Left lung (tissue), 10 donors: ENCODE results near the gene RFX7. TPM values are rescaled to one million over a fixed set of nuclear protein-coding genes. Genes with fewer than 3 reads are reported as not detected.
A peak's percentile ranks its signal among the peaks of the same experiment; 100 is the strongest.

ENCODE experiments used
- ATAC-seq: fragments of 200-7000 bp; cut with Tn5 transposase; one replicate; pipeline ENCODE4 v1.9.1; 2020; ENCODE audit warnings: moderate library complexity
- DNase-seq, 4 donors: peaks; one replicate each; pipeline ENCODE4 v3.0.0-alpha.2; 2013 to 2020
- H3K27ac ChIP-seq, 2 donors: fragments of 200-600 bp; sonication (generic) in 1 of 2; one replicate each; pipeline versions ENCODE4 v1.5.0 to v1.8.0; 2020 to 2021
- H3K27me3 ChIP-seq, 2 donors: fragments of 200-600 bp; sonication (generic) in 1 of 2; one replicate each; pipeline versions ENCODE4 v1.5.0 to v1.8.0; 2020 to 2021
- H3K36me3 ChIP-seq, 2 donors: fragments of 200-600 bp; sonication (generic) in 1 of 2; one replicate each; pipeline versions ENCODE4 v1.5.0 to v1.8.0; 2020 to 2021
- H3K4me1 ChIP-seq, 2 donors: fragments of 200-600 bp; one replicate each; pipeline ENCODE4 v1.8.0; 2021
- H3K4me3 ChIP-seq, 2 donors: fragments of 200-600 bp; sonication (generic) in 1 of 2; one replicate each; pipeline versions ENCODE4 v1.5.0 to v1.8.0; 2020 to 2021; ENCODE audit warnings: mild to moderate bottlenecking in 1 of 2
- H3K9me3 ChIP-seq, 2 donors: fragments of 200-600 bp; sonication (generic) in 1 of 2; one replicate each; pipeline versions ENCODE4 v1.5.0 to v1.8.0; 2020 to 2021
- intact Hi-C, 2 donors: fragments of 100-400 bp; cut with DNase I; formaldehyde crosslinking; loops; one replicate each; pipeline versions ENCODE4 v1.11.2 to v1.14.2; 2022
- polyA plus RNA-seq, 6 donors: library from polyadenylated mRNA; unstranded; fragments of 120-200 nt; gene quantifications; one replicate each; pipeline ENCODE4 v1.2.1, GENCODE V29; 2013; ENCODE audit not compliant: insufficient read length in 6 of 6
- total RNA-seq, 2 donors: library from RNA; stranded (reverse); fragmentation: NEBNext Ultra II Directional; extraction: Animal tissue kit (Norgen Biotek cat#: 25700); gene quantifications; one replicate each; pipeline ENCODE4 v1.2.1, GENCODE V29; 2021
- TF ChIP-seq, protein P1 (sequence below), 2 donors: fragments of 200-600 bp; sonication (generic) in 1 of 2; IDR thresholded peaks; one replicate each; pipeline versions ENCODE4 v1.5.0 to v1.8.0; 2021; ENCODE audit warnings: antibody characterized with exemption in 2 of 2
- donor health status: DM: no; HTN: yes; CAD: no.
- donor health status: DM: no; HTN: no; CAD: no.

RFX7 gene
- total and polyA plus RNA-seq, 8 donors: 16.7 to 28.1 (median 25.4) TPM

DNA sequence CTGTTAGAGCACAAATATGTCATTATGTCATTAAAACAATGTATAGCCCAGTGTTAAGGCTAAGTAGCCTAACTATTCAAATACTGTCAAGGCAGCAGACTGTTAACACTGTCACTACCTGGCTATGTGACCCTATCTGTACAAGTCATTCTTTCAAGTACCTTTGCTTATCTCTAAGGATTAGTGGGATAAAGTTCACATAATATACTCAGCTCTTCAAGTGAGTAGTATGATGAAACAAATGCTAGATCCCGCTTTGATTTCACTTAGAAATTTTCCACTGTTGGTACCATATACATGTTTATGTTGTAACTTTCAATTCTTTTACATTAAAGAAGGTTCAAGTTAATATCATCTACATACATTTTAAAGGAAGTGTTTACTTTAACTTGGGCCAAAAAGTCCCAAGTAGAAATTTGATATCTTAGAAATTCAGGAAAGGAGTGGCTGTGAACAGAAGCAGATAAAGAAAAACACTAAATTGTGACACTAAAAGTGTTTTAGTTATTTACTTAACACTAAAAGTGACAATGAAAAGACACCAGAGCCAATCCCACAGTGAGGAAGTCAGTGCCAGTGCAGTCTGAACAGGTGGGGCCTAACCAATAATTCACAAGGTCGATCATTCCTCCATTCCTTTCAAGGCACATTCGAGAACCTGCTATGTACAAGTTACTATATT is 4.8 kb upstream of the RFX7 start:
- TF ChIP-seq, protein P1, sequence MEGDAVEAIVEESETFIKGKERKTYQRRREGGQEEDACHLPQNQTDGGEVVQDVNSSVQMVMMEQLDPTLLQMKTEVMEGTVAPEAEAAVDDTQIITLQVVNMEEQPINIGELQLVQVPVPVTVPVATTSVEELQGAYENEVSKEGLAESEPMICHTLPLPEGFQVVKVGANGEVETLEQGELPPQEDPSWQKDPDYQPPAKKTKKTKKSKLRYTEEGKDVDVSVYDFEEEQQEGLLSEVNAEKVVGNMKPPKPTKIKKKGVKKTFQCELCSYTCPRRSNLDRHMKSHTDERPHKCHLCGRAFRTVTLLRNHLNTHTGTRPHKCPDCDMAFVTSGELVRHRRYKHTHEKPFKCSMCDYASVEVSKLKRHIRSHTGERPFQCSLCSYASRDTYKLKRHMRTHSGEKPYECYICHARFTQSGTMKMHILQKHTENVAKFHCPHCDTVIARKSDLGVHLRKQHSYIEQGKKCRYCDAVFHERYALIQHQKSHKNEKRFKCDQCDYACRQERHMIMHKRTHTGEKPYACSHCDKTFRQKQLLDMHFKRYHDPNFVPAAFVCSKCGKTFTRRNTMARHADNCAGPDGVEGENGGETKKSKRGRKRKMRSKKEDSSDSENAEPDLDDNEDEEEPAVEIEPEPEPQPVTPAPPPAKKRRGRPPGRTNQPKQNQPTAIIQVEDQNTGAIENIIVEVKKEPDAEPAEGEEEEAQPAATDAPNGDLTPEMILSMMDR (IDR thresholded peaks at IDR 0.05): no peak
- intact Hi-C loops: no loop called here
- Histone ChIP-seq H3K4me3 (no peak overlapping the region), H3K27ac (no peak overlapping the region), H3K9me3 (no peaks in the 10 kb centered on the region), H3K4me1 (peaks cover 10 to 21% of the 10 kb centered on the region in 2 donors), H3K36me3 (no peaks in the 10 kb centered on the region), H3K27me3 (peaks cover 0 to 6% of the 10 kb centered on the region in 2 donors)
- ATAC-seq (peak; percentile 31), DNase-seq (no peak)

DNA sequence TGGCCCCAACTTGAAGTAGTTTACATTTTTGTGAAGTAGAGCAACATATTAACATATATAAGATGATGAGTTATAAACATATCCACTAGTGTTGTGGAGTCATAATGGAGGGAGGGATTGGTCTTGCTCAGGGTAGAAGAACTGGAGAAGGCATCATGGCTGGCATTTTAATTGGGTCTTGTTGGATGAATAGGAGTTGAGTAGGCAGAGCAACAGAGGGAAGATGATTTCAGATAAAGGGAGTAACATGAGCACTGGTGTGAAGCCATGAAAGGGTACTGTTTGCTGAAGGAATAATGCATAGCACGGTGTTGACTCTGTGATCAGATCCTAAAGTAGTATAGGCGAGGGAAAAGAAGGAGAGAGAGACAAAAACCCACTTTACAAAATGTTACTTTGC is 3.6 kb upstream of the RFX7 start:
- DNase-seq (no peak), ATAC-seq (no peak)
- Histone ChIP-seq H3K4me3 (no peak overlapping the region), H3K9me3 (no peaks in the 10 kb centered on the region), H3K27me3 (no peaks in the 10 kb centered on the region), H3K4me1 (peaks cover 10 to 27% of the 10 kb centered on the region in 2 donors), H3K27ac (no peak overlapping the region), H3K36me3 (no peaks in the 10 kb centered on the region)
- TF ChIP-seq, protein P1 (IDR thresholded peaks at IDR 0.05): no peak
- intact Hi-C loops: no loop called here

DNA sequence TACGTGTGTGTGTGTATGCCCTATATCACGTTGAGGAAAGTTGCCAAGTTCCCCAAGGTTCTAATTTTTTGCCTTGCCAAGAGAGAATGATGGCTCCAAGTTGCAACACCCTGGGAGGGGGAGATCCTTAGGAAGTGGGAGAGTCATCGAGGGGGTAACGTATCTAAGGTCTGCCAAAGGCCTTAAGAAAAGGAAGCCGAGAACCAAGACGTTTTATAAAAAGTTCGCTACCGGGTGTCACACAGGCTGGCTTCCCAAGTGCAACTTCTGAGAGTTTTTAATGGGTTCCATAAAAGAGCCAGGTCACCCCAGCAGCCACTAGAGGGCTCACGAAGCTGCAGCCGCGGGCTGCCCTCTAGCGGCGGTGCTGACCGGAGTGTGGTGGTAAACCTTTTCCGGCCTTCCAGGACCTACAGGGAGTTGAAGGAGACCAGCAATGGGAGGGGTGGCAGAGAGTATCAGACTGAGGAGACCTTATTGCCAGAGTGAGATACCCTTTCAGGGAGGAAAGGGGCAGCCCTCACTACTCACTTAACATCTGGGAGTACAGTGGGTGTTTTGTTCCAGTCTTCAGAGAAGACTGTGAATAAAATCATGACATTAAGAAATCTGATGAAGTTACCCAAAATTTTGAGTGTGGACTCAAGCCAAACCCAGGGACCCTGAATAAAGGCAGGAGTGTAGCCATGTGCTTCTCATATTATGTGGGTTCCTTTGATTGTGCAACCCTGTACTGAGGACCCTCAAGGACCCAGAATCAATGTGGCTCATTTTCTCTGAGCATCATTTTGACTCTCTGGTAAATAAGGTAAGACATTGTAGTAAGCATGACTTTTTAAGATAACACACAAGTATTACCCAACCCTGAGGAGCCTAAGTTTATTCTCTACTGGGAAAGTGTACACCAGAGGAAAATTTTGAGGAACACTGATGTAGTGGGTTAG is 2.5 kb upstream of the RFX7 start:
- TF ChIP-seq, protein P1 (IDR thresholded peaks at IDR 0.05): peak; percentile 93 to 100
- intact Hi-C loops: no loop called here
- no peaks in the 10 kb centered on the region for H3K9me3 ChIP-seq
- peak overlapping the region; percentile 53 to 87 for H3K27ac ChIP-seq
- DNase-seq: peak in 3 of 4 donors; percentile 83 to 95 (median 88)
- no peaks in the 10 kb centered on the region for H3K27me3 ChIP-seq
- no peaks in the 10 kb centered on the region for H3K36me3 ChIP-seq
- ATAC-seq: peak; percentile 82
- peaks cover 10 to 39% of the 10 kb centered on the region in 2 donors for H3K4me1 ChIP-seq
- H3K4me3 ChIP-seq: peak overlapping the region in 1 of 2 donors; percentile 7

DNA sequence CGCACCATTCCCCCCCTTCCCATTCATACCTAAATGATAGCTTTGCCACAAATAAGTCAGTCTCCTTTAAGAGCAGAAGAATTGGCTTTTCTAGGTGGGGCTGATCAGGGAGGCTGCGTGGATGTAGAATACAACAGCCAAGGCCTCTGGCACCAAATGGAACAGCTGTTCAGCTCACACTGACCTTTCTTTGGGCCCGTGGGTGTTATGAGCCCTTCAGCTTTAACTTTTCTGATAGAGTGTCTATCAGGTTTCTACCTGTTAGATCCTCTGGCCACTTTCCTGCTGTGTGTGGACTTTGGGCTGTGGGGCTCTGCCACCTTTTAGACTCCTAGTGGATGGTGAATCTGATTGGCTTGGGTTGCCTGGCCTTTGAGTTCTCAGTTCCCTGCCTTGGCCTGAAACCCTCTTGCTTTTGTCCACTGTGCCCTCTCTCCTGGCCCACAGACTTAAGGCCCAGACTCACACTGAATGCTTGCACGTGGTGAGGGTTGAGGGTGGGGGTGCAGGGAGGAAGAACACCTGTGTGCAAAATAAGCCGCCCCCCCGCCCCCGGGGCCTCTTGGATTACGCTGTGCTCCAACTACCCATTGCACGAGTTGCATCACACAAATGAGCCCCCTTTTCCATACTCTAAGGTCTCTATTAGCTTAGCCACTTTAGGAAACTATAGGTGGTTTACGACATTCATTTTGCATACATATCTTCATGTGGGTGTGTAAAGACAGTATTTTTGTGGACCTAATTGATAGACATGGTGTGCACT is 1.3 kb upstream of the RFX7 start:
- ATAC-seq (peak; percentile 1), DNase-seq (no peak)
- Histone ChIP-seq H3K27ac (peak overlapping the region; percentile 73 to 87), H3K9me3 (no peaks in the 10 kb centered on the region), H3K27me3 (no peaks in the 10 kb centered on the region), H3K4me3 (peak overlapping the region; percentile 48 to 64), H3K4me1 (peaks cover 10 to 46% of the 10 kb centered on the region in 2 donors), H3K36me3 (no peaks in the 10 kb centered on the region)
- intact Hi-C loops: no loop called here
- TF ChIP-seq, protein P1 (IDR thresholded peaks at IDR 0.05): no peak
